GM23338 (cell line): ENCODE measurements around the gene SF3B2. TPM values are rescaled to one million over a fixed set of nuclear protein-coding genes. Genes with fewer than 3 reads are reported as not detected.

Experiments
- ATAC-seq: fragments of 200-7000 bp; cut with Tn5 transposase; 3 replicates; pipeline ENCODE4 v1.9.1; 2020
- DNase-seq: peaks from one replicate; pipeline ENCODE4 v3.0.0-alpha.2; 2015; ENCODE audit warnings: low spot score
- H2AFZ ChIP-seq: fragments of 200-600 bp; sonication (generic); 2 replicates; pipeline ENCODE4 v1.8.0; 2016; ENCODE audit warnings: antibody characterized with exemption, mild to moderate bottlenecking, moderate library complexity
- H3F3A ChIP-seq: fragments of 200-600 bp; sonication (generic); replicated peaks from 2 replicates; pipeline ENCODE4 v1.8.0; 2017; ENCODE audit warnings: antibody characterized with exemption, mixed run types, low read depth
- H3K27ac ChIP-seq: fragments of 200-600 bp; sonication (generic); 2 replicates; pipeline ENCODE4 v1.6.1; 2016; ENCODE audit warnings: low read depth
- H3K27me3 ChIP-seq: fragments of 200-600 bp; sonication (generic); 2 replicates; pipeline ENCODE4 v1.8.0; 2016; ENCODE audit warnings: mild to moderate bottlenecking, mixed run types, moderate library complexity; ENCODE audit not compliant: insufficient read depth
- H3K36me3 ChIP-seq: fragments of 200-600 bp; sonication (generic); 2 replicates; pipeline ENCODE4 v1.8.0; 2016; ENCODE audit warnings: mild to moderate bottlenecking; ENCODE audit not compliant: insufficient read depth
- H3K4me1 ChIP-seq: fragments of 200-600 bp; sonication (generic); 2 replicates; pipeline ENCODE4 v1.8.0; 2016; ENCODE audit warnings: mild to moderate bottlenecking, moderate library complexity; ENCODE audit not compliant: insufficient read depth
- H3K4me2 ChIP-seq: fragments of 200-600 bp; sonication (generic); 2 replicates; pipeline ENCODE4 v1.7.1; 2017; ENCODE audit warnings: mixed run types
- H3K4me3 ChIP-seq: fragments of 200-600 bp; sonication (generic); 2 replicates; pipeline ENCODE4 v1.6.1; 2016; ENCODE audit warnings: mixed run types
- H3K79me2 ChIP-seq: fragments of 200-600 bp; sonication (generic); replicated peaks from 2 replicates; pipeline ENCODE4 v1.8.0; 2017; ENCODE audit warnings: mild to moderate bottlenecking; ENCODE audit not compliant: insufficient read depth
- H3K9me2 ChIP-seq: fragments of 200-600 bp; sonication (generic); 2 replicates; pipeline ENCODE4 v1.8.0; 2017; ENCODE audit not compliant: insufficient read depth
- H4K20me1 ChIP-seq: fragments of 200-600 bp; sonication (generic); replicated peaks from 2 replicates; pipeline ENCODE4 v1.8.0; 2017; ENCODE audit warnings: mild to moderate bottlenecking; ENCODE audit not compliant: insufficient read depth
- H3K27ac Mint-ChIP-seq: 2 replicates; pipeline ENCODE4 v1.8.0; 2020; ENCODE audit warnings: inconsistent platforms, mild to moderate bottlenecking, moderate library complexity, mixed read lengths
- H3K27me3 Mint-ChIP-seq: 3 replicates; pipeline ENCODE4 v1.8.0; 2022; ENCODE audit warnings: low read depth, mild to moderate bottlenecking, moderate library complexity, mixed read lengths, inconsistent platforms; ENCODE audit not compliant: insufficient read depth, poor library complexity
- H3K36me3 Mint-ChIP-seq: 3 replicates; pipeline ENCODE4 v1.8.0; 2021; ENCODE audit warnings: low read depth, mild to moderate bottlenecking, inconsistent platforms, moderate library complexity, mixed read lengths
- H3K4me1 Mint-ChIP-seq: 3 replicates; pipeline ENCODE4 v1.8.0; 2020; ENCODE audit warnings: mild to moderate bottlenecking, inconsistent platforms, mixed read lengths
- H3K4me3 Mint-ChIP-seq: 3 replicates; pipeline ENCODE4 v1.8.0; 2021; ENCODE audit warnings: moderate library complexity, mild to moderate bottlenecking, inconsistent platforms, mixed read lengths
- H3K9me3 Mint-ChIP-seq: 3 replicates; pipeline ENCODE4 v1.8.0; 2020; ENCODE audit warnings: moderate library complexity, mild to moderate bottlenecking, inconsistent platforms, mixed read lengths
- CREB1 ChIP-seq: fragments of 250-450 bp; sonication (Bioruptor Pico); IDR thresholded peaks from 2 replicates; pipeline ENCODE4 v1.5.0; 2020; ENCODE audit warnings: low read depth, mild to moderate bottlenecking, moderate library complexity
- EZH2 ChIP-seq: fragments of 200-600 bp; sonication (generic); IDR thresholded peaks from one replicate; pipeline ENCODE4 v1.8.0; 2017; ENCODE audit warnings: antibody characterized with exemption, mild to moderate bottlenecking, low read depth; ENCODE audit not compliant: unreplicated experiment
- EZH2phosphoT487 ChIP-seq: fragments of 200-600 bp; sonication (generic); IDR thresholded peaks from one replicate; pipeline ENCODE4 v1.8.1; 2018; ENCODE audit warnings: antibody characterized with exemption; ENCODE audit not compliant: unreplicated experiment
- NANOG ChIP-seq: IDR thresholded peaks from 2 replicates; pipeline ENCODE4 v1.6.1; 2016; ENCODE audit warnings: antibody characterized with exemption, borderline replicate concordance
- POLR2AphosphoS5 ChIP-seq: IDR thresholded peaks from 2 replicates; pipeline ENCODE4 v1.6.1; 2016; ENCODE audit warnings: antibody characterized with exemption, low read depth
- ZNF114 ChIP-seq: fragments of 250-450 bp; sonication (Bioruptor Pico); IDR thresholded peaks from 2 replicates; pipeline ENCODE4 v1.5.0; 2020; ENCODE audit warnings: mild to moderate bottlenecking, moderate library complexity
- ZNF331 ChIP-seq: fragments of 250-450 bp; sonication (Bioruptor Pico); IDR thresholded peaks from 2 replicates; pipeline ENCODE4 v1.5.0; 2020; ENCODE audit warnings: low read depth, mild to moderate bottlenecking, moderate library complexity
- long read RNA-seq: library from polyadenylated mRNA; unstranded; transcript quantifications from one replicate; pipeline ENCODE4 v2.0.0, GENCODE V29; 2020; ENCODE audit not compliant: unreplicated experiment
- polyA plus RNA-seq: library from polyadenylated mRNA; unstranded; fragments of >200 nt; fragmentation: Nextera tagmentation; extraction: Ambion mirVana; gene quantifications from 2 replicates; pipeline ENCODE4 v1.2.1, GENCODE V29; 2016
- total RNA-seq: library from RNA; depleted of rRNA; stranded (reverse); fragments of >200 nt; shearing (Covaris generic); gene quantifications from 2 replicates; pipeline ENCODE4 v1.2.3, GENCODE V29; 2014; rRNA removed
- TF ChIP-seq, protein P1 (sequence below): fragments of 250-450 bp; sonication (Bioruptor Pico); IDR thresholded peaks from 2 replicates; pipeline ENCODE4 v1.5.0; 2020; ENCODE audit warnings: mild to moderate bottlenecking, moderate library complexity
- TF ChIP-seq, protein P2 (sequence below): IDR thresholded peaks from 2 replicates; pipeline ENCODE4 v1.6.1; 2016; ENCODE audit warnings: antibody characterized with exemption
- TF ChIP-seq, protein P3 (sequence below), 2 experiments: fragments of 200-600 bp in 1 of 2; sonication (generic) in 1 of 2; conservative IDR thresholded peaks; 2 replicates each; pipeline versions ENCODE4 v1.5.1 to v1.6.1; 2016 to 2017; ENCODE audit warnings: antibody characterized with exemption in 2 of 2, low read depth in 2 of 2, mild to moderate bottlenecking in 2 of 2, moderate library complexity in 1 of 2

SF3B2 gene, protein sequence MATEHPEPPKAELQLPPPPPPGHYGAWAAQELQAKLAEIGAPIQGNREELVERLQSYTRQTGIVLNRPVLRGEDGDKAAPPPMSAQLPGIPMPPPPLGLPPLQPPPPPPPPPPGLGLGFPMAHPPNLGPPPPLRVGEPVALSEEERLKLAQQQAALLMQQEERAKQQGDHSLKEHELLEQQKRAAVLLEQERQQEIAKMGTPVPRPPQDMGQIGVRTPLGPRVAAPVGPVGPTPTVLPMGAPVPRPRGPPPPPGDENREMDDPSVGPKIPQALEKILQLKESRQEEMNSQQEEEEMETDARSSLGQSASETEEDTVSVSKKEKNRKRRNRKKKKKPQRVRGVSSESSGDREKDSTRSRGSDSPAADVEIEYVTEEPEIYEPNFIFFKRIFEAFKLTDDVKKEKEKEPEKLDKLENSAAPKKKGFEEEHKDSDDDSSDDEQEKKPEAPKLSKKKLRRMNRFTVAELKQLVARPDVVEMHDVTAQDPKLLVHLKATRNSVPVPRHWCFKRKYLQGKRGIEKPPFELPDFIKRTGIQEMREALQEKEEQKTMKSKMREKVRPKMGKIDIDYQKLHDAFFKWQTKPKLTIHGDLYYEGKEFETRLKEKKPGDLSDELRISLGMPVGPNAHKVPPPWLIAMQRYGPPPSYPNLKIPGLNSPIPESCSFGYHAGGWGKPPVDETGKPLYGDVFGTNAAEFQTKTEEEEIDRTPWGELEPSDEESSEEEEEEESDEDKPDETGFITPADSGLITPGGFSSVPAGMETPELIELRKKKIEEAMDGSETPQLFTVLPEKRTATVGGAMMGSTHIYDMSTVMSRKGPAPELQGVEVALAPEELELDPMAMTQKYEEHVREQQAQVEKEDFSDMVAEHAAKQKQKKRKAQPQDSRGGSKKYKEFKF
- 173 and 180 TPM in 2 replicates for total RNA-seq
- polyA plus RNA-seq, result 173 and 191 TPM in 2 replicates
- long read RNA-seq, transcript SF3B2-201 (22 exons, 2,903 nt), result major isoform, 13 of 102 reads
- long read RNA-seq, partial matches to known transcripts, result 82 of 102 reads
- long read RNA-seq, other reads (novel, unspliced or antisense), result 6 of 102 reads

DNA sequence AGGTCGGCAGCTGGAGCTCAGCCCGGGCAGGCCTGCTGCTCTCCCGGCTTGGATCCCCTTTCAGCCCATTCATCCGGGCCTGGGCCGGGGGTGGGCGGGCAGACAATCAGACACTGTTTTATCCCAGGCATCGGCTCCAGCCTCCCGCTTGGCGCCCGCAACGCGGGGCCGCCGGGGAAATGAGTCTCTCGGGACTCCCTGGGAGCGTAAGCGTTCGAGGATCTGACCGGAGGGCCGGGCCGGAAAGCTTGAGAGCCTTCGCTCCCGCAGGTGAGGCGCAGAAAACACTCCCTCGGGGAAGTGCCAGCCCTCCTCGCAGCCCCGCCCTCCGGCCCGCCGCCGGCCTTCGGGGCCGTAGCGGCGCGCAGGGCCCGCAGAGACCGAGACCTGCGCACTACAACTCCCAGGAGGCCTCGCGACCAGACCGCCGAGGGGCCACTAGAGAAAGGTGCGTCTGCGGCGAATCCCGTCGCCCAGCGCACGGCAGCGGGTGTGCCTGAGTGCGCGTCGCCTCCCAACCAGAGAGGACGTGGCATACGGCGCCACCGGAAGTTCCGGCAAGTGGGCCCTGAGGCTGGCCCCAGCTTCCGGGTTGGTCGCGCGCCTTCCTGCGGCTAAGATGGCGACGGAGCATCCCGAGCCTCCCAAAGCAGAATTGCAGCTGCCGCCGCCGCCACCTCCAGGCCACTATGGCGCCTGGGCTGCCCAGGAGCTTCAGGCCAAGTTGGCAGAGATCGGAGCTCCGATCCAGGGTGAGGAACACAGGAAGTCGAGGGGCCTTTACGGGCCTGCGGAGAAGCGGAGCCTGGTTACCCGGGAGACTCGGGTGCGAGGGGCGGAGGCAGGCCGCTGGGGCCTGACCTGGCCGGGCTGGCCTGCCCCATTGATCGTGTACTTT, at the start of gene SF3B2:
TSS of gene SF3B2 (plus strand) at position 599 of the 898 bp plus-strand sequence. CDS start at position 620, 21 bp downstream.
- H3K79me2 ChIP-seq, result peaks cover 38% of the 10 kb centered on the region
- H3K9me2 ChIP-seq, result no peaks in the 10 kb centered on the region
- H3K4me2 ChIP-seq, result peak within 1 kb of the TSS; percentile 99
- peaks cover 17% of the 10 kb centered on the region for H3K27me3 Mint-ChIP-seq
- peaks cover 24% of the 10 kb centered on the region for H3K4me1 ChIP-seq
- H4K20me1 ChIP-seq, result peaks cover 21% of the 10 kb centered on the region
- H3K27ac Mint-ChIP-seq, result peak within 1 kb of the TSS; percentile 98
- H3K27ac ChIP-seq, result peak within 1 kb of the TSS; percentile 100
- H3K27me3 ChIP-seq, result no peaks in the 10 kb centered on the region
- ATAC-seq (peak; percentile 91), DNase-seq (peak; percentile 98)
- peaks cover 23% of the 10 kb centered on the region for H3K36me3 ChIP-seq
- peak within 1 kb of the TSS; percentile 92 for H2AFZ ChIP-seq
- peaks cover 14% of the 10 kb centered on the region; the same call in 1 of the 2 replicates for H3F3A ChIP-seq
- peaks cover 42% of the 10 kb centered on the region for H3K36me3 Mint-ChIP-seq
- H3K4me1 Mint-ChIP-seq, result peaks cover 34% of the 10 kb centered on the region
- peak within 1 kb of the TSS; percentile 99 for H3K4me3 ChIP-seq
- H3K9me3 Mint-ChIP-seq, result no peaks in the 10 kb centered on the region; the same call in 2 of the 3 replicates
- peak within 1 kb of the TSS; percentile 98 for H3K4me3 Mint-ChIP-seq
- TF ChIP-seq EZH2phosphoT487 (no peak), ZNF114 (no peak), NANOG (no peak), CREB1 (CRISPR knock-in tag) (peak; percentile 87), POLR2AphosphoS5 (peak; percentile 73), ZNF331 (CRISPR knock-in tag) (no peak), EZH2 (no peak)
- TF ChIP-seq, protein P1, sequence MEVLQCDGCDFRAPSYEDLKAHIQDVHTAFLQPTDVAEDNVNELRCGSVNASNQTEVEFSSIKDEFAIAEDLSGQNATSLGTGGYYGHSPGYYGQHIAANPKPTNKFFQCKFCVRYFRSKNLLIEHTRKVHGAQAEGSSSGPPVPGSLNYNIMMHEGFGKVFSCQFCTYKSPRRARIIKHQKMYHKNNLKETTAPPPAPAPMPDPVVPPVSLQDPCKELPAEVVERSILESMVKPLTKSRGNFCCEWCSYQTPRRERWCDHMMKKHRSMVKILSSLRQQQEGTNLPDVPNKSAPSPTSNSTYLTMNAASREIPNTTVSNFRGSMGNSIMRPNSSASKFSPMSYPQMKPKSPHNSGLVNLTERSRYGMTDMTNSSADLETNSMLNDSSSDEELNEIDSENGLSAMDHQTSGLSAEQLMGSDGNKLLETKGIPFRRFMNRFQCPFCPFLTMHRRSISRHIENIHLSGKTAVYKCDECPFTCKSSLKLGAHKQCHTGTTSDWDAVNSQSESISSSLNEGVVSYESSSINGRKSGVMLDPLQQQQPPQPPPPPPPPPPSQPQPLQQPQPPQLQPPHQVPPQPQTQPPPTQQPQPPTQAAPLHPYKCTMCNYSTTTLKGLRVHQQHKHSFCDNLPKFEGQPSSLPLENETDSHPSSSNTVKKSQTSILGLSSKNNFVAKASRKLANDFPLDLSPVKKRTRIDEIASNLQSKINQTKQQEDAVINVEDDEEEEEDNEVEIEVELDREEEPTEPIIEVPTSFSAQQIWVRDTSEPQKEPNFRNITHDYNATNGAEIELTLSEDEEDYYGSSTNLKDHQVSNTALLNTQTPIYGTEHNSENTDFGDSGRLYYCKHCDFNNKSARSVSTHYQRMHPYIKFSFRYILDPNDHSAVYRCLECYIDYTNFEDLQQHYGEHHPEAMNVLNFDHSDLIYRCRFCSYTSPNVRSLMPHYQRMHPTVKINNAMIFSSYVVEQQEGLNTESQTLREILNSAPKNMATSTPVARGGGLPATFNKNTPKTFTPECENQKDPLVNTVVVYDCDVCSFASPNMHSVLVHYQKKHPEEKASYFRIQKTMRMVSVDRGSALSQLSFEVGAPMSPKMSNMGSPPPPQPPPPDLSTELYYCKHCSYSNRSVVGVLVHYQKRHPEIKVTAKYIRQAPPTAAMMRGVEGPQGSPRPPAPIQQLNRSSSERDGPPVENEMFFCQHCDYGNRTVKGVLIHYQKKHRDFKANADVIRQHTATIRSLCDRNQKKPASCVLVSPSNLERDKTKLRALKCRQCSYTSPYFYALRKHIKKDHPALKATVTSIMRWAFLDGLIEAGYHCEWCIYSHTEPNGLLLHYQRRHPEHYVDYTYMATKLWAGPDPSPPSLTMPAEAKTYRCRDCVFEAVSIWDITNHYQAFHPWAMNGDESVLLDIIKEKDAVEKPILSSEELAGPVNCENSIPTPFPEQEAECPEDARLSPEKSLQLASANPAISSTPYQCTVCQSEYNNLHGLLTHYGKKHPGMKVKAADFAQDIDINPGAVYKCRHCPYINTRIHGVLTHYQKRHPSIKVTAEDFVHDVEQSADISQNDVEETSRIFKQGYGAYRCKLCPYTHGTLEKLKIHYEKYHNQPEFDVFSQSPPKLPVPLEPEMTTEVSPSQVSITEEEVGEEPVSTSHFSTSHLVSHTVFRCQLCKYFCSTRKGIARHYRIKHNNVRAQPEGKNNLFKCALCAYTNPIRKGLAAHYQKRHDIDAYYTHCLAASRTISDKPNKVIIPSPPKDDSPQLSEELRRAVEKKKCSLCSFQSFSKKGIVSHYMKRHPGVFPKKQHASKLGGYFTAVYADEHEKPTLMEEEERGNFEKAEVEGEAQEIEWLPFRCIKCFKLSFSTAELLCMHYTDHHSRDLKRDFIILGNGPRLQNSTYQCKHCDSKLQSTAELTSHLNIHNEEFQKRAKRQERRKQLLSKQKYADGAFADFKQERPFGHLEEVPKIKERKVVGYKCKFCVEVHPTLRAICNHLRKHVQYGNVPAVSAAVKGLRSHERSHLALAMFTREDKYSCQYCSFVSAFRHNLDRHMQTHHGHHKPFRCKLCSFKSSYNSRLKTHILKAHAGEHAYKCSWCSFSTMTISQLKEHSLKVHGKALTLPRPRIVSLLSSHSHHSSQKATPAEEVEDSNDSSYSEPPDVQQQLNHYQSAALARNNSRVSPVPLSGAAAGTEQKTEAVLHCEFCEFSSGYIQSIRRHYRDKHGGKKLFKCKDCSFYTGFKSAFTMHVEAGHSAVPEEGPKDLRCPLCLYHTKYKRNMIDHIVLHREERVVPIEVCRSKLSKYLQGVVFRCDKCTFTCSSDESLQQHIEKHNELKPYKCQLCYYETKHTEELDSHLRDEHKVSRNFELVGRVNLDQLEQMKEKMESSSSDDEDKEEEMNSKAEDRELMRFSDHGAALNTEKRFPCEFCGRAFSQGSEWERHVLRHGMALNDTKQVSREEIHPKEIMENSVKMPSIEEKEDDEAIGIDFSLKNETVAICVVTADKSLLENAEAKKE (CRISPR knock-in tag), result no peak
- TF ChIP-seq, protein P2, sequence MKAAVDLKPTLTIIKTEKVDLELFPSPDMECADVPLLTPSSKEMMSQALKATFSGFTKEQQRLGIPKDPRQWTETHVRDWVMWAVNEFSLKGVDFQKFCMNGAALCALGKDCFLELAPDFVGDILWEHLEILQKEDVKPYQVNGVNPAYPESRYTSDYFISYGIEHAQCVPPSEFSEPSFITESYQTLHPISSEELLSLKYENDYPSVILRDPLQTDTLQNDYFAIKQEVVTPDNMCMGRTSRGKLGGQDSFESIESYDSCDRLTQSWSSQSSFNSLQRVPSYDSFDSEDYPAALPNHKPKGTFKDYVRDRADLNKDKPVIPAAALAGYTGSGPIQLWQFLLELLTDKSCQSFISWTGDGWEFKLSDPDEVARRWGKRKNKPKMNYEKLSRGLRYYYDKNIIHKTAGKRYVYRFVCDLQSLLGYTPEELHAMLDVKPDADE, result peak; percentile 89
- TF ChIP-seq, protein P3, sequence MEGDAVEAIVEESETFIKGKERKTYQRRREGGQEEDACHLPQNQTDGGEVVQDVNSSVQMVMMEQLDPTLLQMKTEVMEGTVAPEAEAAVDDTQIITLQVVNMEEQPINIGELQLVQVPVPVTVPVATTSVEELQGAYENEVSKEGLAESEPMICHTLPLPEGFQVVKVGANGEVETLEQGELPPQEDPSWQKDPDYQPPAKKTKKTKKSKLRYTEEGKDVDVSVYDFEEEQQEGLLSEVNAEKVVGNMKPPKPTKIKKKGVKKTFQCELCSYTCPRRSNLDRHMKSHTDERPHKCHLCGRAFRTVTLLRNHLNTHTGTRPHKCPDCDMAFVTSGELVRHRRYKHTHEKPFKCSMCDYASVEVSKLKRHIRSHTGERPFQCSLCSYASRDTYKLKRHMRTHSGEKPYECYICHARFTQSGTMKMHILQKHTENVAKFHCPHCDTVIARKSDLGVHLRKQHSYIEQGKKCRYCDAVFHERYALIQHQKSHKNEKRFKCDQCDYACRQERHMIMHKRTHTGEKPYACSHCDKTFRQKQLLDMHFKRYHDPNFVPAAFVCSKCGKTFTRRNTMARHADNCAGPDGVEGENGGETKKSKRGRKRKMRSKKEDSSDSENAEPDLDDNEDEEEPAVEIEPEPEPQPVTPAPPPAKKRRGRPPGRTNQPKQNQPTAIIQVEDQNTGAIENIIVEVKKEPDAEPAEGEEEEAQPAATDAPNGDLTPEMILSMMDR (conservative IDR thresholded peaks at IDR 0.05; ENCODE audit: low read depth in 2 of 2), result no peak
